Measurements from ENCODE around the gene SLC66A1.

The SLC66A1 gene

DNA sequence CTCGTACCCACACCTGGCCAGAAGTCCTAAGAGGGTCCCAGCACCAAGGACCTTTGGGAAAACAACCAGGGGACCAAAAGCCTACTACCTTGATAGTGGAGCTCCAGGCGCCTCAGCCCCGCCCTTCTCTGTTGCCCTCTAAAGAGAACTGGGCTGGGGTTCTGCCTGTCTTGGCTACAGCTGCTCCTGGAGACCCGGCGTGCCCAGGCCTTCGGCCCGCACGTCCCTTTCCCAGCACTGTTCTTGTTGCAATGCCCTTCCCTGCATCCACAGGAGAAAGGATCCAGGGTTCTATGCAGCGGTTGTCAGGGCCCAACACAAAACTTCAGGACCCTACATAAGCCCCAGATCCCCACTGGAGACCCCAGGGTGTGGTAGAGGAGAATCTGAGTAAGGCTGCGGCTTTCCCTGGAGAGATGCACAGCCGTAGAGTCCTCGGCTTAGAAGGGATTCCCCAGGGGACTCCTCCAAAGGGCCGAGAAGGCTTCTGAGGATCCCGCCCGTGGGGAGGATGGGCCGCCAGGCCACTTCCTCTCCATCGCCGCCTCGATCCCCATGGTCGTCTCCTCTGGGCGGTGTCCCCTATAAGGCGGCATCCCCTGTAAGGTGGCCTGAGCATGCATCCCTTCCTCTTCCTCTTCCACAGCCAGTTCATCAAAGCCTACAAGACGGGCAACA, 12.0 kb downstream of the SLC66A1 start:
- no peak overlapping the region for H3K4me3 ChIP-seq (ENCODE audit: low read depth, low read length)
- no peak for TF ChIP-seq CTCF (IDR thresholded peaks at IDR 0.05; ENCODE audit: borderline replicate concordance, insufficient read depth, low read depth, low read length)

DNA sequence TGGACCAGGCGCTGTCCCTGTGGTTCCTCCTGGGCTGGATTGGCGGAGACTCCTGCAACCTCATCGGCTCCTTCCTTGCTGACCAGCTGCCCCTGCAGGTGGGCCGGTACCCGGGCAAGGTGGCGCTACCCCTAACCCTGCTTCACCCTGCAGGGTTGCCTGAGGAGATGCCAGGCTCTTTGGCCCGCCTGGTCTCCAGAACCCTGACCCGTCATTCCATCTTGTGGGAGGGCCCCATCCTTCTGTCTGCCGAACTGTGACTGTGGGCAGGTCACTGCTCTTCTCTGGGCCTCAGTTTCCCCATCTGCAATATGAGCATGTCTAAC, 12.5 kb downstream of the SLC66A1 start:
- no peak for TF ChIP-seq CTCF (IDR thresholded peaks at IDR 0.05; ENCODE audit: borderline replicate concordance, insufficient read depth, low read depth, low read length)
- no peak overlapping the region for H3K4me3 ChIP-seq (ENCODE audit: low read depth, low read length)

DNA sequence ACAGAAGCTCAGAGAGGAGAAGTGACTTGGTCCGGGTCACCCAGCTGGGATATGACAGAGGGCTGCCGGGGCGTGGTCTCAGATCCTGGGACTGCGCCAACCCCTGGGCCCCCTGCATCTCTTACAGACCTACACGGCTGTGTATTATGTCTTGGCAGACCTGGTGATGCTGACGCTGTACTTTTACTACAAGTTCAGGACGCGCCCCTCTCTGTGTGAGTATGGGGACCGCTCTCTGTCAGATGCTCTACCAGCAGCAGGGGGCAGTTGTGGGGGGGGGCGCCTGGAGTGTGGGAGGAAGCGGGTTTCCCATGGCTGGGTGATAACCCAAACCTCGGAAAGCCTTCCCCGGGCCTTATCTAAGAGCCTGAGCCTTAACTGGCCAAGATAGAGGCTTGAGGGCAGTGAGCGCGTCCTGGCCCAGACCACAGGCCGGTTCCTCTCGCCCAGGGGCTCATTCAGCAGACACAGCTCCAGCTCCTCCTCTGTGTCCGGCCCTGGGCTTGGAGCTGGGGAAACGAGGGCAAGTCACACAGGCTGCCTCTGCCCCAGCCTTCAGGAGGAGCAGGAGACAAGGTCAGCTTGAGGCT, 13.3 kb downstream of the SLC66A1 start:
- no peak overlapping the region for H3K4me3 ChIP-seq (ENCODE audit: low read depth, low read length)
- no peak for TF ChIP-seq CTCF (IDR thresholded peaks at IDR 0.05; ENCODE audit: borderline replicate concordance, insufficient read depth, low read depth, low read length)

- no peak for TF ChIP-seq CTCF (IDR thresholded peaks at IDR 0.05; ENCODE audit: borderline replicate concordance, insufficient read depth, low read depth, low read length)
- H3K4me3 ChIP-seq (ENCODE audit: low read depth, low read length) = no peak overlapping the region
These were observed 14.0 kb downstream of the SLC66A1 start for GRCh38 chr1:19325958-19326747.

DNA sequence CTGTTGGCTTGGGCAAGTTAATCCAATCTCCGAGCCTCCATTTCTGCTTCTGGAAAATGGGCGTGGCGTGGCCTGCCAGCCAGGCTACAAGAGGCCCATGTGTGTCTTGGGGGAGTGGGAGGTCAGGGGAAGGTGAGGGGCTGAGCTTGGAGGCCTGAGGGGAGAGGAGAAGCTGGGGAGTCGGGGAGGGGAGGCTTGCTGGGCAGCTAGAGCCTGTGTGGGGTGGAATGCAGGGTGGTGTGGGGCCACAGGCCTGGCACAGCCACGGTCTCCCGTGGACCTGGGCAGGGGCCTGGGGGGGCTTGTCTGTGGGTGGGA, 14.6 kb downstream of the SLC66A1 start:
- TF ChIP-seq CTCF (IDR thresholded peaks at IDR 0.05; ENCODE audit: borderline replicate concordance, insufficient read depth, low read depth, low read length) = no peak
- H3K4me3 ChIP-seq (ENCODE audit: low read depth, low read length) = no peak overlapping the region

DNA sequence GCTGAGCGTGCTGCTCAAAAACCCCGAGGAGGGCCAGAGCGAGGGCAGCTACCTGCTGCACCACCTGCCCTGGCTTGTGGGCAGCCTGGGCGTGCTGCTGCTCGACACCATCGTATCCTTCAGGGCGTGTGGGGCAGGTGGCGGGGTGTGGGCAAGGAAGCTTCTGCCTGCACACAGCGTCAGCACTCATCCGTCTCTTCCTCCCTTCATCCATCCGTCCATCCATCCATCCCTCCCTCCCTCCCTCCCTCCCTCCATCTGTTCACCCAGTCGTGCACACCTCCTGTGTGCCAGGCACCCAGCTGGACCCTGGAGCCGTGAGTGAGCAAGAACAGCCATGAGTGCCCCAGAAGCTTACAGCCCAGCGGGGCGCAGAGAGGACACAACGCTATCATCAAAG, 15.2 kb downstream of the SLC66A1 start:
- no peak overlapping the region for H3K4me3 ChIP-seq (ENCODE audit: low read depth, low read length)
- TF ChIP-seq CTCF (IDR thresholded peaks at IDR 0.05; ENCODE audit: borderline replicate concordance, insufficient read depth, low read depth, low read length) = no peak

GRCh38 chr1:19327736-19328135, 15.6 kb downstream of the SLC66A1 start:
- H3K4me3 ChIP-seq (ENCODE audit: low read depth, low read length) = no peak overlapping the region
- TF ChIP-seq CTCF (IDR thresholded peaks at IDR 0.05; ENCODE audit: borderline replicate concordance, insufficient read depth, low read depth, low read length) = no peak

All from GM12875 (cell line).